SK-N-SH (cell line): ENCODE data around the gene WIPF3.

Experiments
- EZH2phosphoT487 ChIP-seq: fragments of 200-600 bp; sonication (generic); IDR thresholded peaks from 2 replicates; pipeline ENCODE4 v1.6.1; 2017; ENCODE audit warnings: low read depth, mixed run types, mild to moderate bottlenecking, antibody characterized with exemption, moderate library complexity, borderline replicate concordance
- FOXM1 ChIP-seq: IDR thresholded peaks from 2 replicates; pipeline ENCODE4 v1.4.0; 2012; ENCODE audit warnings: low read depth, mild to moderate bottlenecking
- GABPA ChIP-seq: IDR thresholded peaks from 2 replicates; pipeline ENCODE4 v1.4.0; 2012; ENCODE audit warnings: low read depth, mild to moderate bottlenecking
- GATA2 ChIP-seq: sonication (generic); formaldehyde crosslinking; IDR thresholded peaks from 2 replicates; pipeline ENCODE4 v1.5.0; 2020; ENCODE audit warnings: mild to moderate bottlenecking, missing genetic modification reagents
- POLR2AphosphoS5 ChIP-seq: IDR thresholded peaks from 2 replicates; pipeline ENCODE4 v1.6.1; 2012; ENCODE audit warnings: low read depth, low read length
- RAD21 ChIP-seq: IDR thresholded peaks from 2 replicates; pipeline ENCODE4 v1.6.1; 2012; ENCODE audit warnings: mild to moderate bottlenecking, low read length
- RFX5 ChIP-seq: IDR thresholded peaks from 2 replicates; pipeline ENCODE4 v1.6.1; 2012; ENCODE audit warnings: mild to moderate bottlenecking, improper control_type of control experiment, low read length
- SMC3 ChIP-seq: IDR thresholded peaks from 2 replicates; pipeline ENCODE4 v1.6.1; 2012; ENCODE audit warnings: low read depth, low read length, improper control_type of control experiment
- TAF1 ChIP-seq: IDR thresholded peaks from 2 replicates; pipeline ENCODE4 v1.6.1; 2012; ENCODE audit warnings: low read depth, mild to moderate bottlenecking, low read length, moderate library complexity, borderline replicate concordance
- TCF12 ChIP-seq: IDR thresholded peaks from 2 replicates; pipeline ENCODE4 v1.4.0; 2012
- YY1 ChIP-seq: IDR thresholded peaks from 2 replicates; pipeline ENCODE4 v1.4.0; 2012; ENCODE audit warnings: low read depth, mild to moderate bottlenecking
- TF ChIP-seq, protein P1 (sequence below): fragments of 200-600 bp; sonication (generic); IDR thresholded peaks from 2 replicates; pipeline ENCODE4 v1.6.1; 2017; ENCODE audit warnings: antibody characterized with exemption, mild to moderate bottlenecking, moderate library complexity
- TF ChIP-seq, protein P2 (sequence below): fragments of 150-350 bp; IDR thresholded peaks from 2 replicates; pipeline ENCODE4 v1.6.1; 2017; ENCODE audit warnings: antibody characterized with exemption, low read length, low read depth, borderline replicate concordance

DNA sequence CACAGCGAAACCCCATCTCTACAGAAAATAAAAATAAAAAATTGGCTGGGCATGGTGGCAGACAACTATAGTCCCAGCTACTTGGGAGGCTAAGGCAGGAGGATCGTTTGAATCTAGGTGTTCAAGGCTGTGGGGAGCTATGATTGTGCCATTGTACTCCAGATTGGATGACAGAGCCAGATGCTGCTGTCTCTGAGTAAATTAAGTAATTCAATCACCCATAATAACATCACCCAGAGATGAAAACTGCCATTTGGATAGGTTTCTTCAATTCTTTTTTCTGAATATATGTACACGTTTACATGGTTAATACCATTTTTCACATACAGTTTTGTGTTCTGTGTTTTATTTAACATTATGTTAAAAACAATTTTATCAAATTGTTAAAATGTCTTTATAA, 79.3 kb downstream of the WIPF3 start:
- TF ChIP-seq, protein P1, sequence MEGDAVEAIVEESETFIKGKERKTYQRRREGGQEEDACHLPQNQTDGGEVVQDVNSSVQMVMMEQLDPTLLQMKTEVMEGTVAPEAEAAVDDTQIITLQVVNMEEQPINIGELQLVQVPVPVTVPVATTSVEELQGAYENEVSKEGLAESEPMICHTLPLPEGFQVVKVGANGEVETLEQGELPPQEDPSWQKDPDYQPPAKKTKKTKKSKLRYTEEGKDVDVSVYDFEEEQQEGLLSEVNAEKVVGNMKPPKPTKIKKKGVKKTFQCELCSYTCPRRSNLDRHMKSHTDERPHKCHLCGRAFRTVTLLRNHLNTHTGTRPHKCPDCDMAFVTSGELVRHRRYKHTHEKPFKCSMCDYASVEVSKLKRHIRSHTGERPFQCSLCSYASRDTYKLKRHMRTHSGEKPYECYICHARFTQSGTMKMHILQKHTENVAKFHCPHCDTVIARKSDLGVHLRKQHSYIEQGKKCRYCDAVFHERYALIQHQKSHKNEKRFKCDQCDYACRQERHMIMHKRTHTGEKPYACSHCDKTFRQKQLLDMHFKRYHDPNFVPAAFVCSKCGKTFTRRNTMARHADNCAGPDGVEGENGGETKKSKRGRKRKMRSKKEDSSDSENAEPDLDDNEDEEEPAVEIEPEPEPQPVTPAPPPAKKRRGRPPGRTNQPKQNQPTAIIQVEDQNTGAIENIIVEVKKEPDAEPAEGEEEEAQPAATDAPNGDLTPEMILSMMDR, result no peak
- no peak for TF ChIP-seq SMC3
- no peak for TF ChIP-seq RAD21
- TF ChIP-seq YY1, result no peak
- TF ChIP-seq TCF12, result no peak
- no peak for TF ChIP-seq POLR2AphosphoS5
- TF ChIP-seq FOXM1, result no peak
- TF ChIP-seq TAF1, result no peak
- TF ChIP-seq EZH2phosphoT487, result no peak
- TF ChIP-seq GABPA, result no peak
- no peak for TF ChIP-seq RFX5
- TF ChIP-seq GATA2 (CRISPR knock-in tag), result no peak
- TF ChIP-seq, protein P2, sequence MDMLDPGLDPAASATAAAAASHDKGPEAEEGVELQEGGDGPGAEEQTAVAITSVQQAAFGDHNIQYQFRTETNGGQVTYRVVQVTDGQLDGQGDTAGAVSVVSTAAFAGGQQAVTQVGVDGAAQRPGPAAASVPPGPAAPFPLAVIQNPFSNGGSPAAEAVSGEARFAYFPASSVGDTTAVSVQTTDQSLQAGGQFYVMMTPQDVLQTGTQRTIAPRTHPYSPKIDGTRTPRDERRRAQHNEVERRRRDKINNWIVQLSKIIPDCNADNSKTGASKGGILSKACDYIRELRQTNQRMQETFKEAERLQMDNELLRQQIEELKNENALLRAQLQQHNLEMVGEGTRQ, result no peak
